ENCODE data around the gene MCM9.

MCM9 gene

DNA sequence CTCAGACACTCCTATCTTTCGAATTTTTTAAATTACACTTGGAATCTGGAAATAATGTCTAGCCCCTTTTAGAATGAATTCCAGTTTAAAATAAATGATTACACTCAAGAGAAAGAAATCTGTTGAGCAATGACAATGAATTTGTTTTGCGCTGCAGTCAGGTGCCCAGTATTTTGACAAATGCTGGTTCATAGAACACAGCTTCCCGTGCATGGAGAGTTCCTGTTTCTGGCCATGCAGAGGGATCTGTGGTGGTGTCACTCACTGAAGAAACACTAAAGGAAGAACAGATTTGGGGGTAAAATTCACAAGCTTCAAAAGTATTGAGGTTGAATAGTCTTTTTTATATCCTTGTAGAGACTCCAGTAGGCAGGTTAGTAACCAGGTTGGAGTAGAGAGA is 170.2 kb downstream of the MCM9 start:
- TF ChIP-seq EZH2phosphoT487 (IDR thresholded peaks at IDR 0.05; ENCODE audit: borderline replicate concordance, low read length): no peak
- TF ChIP-seq, protein P1, sequence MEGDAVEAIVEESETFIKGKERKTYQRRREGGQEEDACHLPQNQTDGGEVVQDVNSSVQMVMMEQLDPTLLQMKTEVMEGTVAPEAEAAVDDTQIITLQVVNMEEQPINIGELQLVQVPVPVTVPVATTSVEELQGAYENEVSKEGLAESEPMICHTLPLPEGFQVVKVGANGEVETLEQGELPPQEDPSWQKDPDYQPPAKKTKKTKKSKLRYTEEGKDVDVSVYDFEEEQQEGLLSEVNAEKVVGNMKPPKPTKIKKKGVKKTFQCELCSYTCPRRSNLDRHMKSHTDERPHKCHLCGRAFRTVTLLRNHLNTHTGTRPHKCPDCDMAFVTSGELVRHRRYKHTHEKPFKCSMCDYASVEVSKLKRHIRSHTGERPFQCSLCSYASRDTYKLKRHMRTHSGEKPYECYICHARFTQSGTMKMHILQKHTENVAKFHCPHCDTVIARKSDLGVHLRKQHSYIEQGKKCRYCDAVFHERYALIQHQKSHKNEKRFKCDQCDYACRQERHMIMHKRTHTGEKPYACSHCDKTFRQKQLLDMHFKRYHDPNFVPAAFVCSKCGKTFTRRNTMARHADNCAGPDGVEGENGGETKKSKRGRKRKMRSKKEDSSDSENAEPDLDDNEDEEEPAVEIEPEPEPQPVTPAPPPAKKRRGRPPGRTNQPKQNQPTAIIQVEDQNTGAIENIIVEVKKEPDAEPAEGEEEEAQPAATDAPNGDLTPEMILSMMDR (IDR thresholded peaks at IDR 0.05; ENCODE audit: low read depth, low read length, poor library complexity, severe bottlenecking): no peak
- Histone ChIP-seq H4K20me1 (ENCODE audit: control insufficient read depth, insufficient read depth, low read depth, low read length) (no peaks in the 10 kb centered on the region), H3K79me2 (ENCODE audit: control insufficient read depth, low read length) (no peaks in the 10 kb centered on the region), H3K9me2 (replicated peaks; ENCODE audit: control insufficient read depth, low read length) (no peaks in the 10 kb centered on the region), H3K36me3 (ENCODE audit: control insufficient read depth, low read length) (no peaks in the 10 kb centered on the region), H3F3A (ENCODE audit: control insufficient read depth, insufficient read depth) (no peaks in the 10 kb centered on the region), H3K4me2 (ENCODE audit: low read length) (no peak overlapping the region), H3K27me3 (ENCODE audit: control insufficient read depth, low read length) (peaks cover 7% of the 10 kb centered on the region), H3K4me3 (ENCODE audit: low read length) (no peak overlapping the region), H3K9me3 (ENCODE audit: control insufficient read depth, insufficient read depth, low read length) (no peaks in the 10 kb centered on the region), H3K27ac (ENCODE audit: low read depth, low read length) (no peak overlapping the region), H3K4me1 (ENCODE audit: control insufficient read depth, low read length) (no peaks in the 10 kb centered on the region)
